ENCODE measurements around the gene APOA4. TPM values are rescaled to one million over a fixed set of nuclear protein-coding genes. Genes with fewer than 3 reads are reported as not detected.
A peak's percentile ranks its signal among the peaks of the same experiment; 100 is the strongest.

The APOA4 gene
- total and polyA plus RNA-seq, 2 of the 13 experiments (the other 11 are each of a cell fraction or from before 2014, with no cell fraction given): 3.8 to 7.2 TPM

- H3K4me2 ChIP-seq (ENCODE audit: low read depth, low read length): peak overlapping the region; percentile 79
- no peak for TF ChIP-seq GABPA (IDR thresholded peaks at IDR 0.05; ENCODE audit: low read depth, low read length)
- TF ChIP-seq GABPA (CRISPR knock-in tag; IDR thresholded peaks at IDR 0.05; ENCODE audit: low read depth): no peak
- no peak for TF ChIP-seq PLRG1 (conservative IDR thresholded peaks at IDR 0.05)
- TF ChIP-seq ZNF570 (CRISPR knock-in tag; IDR thresholded peaks at IDR 0.05; ENCODE audit: borderline replicate concordance): no peak
- TF ChIP-seq XRCC5 (optimal IDR thresholded peaks at IDR 0.05; ENCODE audit: low read length): peak; percentile 78
- no peak for TF ChIP-seq ZNF83 (CRISPR knock-in tag; IDR thresholded peaks at IDR 0.05; ENCODE audit: borderline replicate concordance)
- peak; percentile 72 for TF ChIP-seq UBTF (CRISPR knock-in tag; IDR thresholded peaks at IDR 0.05)
- peak; percentile 61 for TF ChIP-seq IKZF4 (CRISPR knock-in tag; IDR thresholded peaks at IDR 0.05; ENCODE audit: borderline replicate concordance, low read depth, not compliant biosample characterization)
- TF ChIP-seq SMAD1 (CRISPR knock-in tag; IDR thresholded peaks at IDR 0.05; ENCODE audit: borderline replicate concordance, low read depth): no peak
- no peak for TF ChIP-seq ZNF530 (CRISPR knock-in tag; IDR thresholded peaks at IDR 0.05; ENCODE audit: low read depth)
- peak; percentile 95 for TF ChIP-seq HMGXB3 (CRISPR knock-in tag; IDR thresholded peaks at IDR 0.05; ENCODE audit: borderline replicate concordance)
- TF ChIP-seq EZH2 (conservative IDR thresholded peaks at IDR 0.05; ENCODE audit: low read depth, low read length): no peak
- peak; percentile 90 for TF ChIP-seq KLF11 (CRISPR knock-in tag; IDR thresholded peaks at IDR 0.05)
- TF ChIP-seq MED13 (CRISPR knock-in tag; IDR thresholded peaks at IDR 0.05): peak; percentile 91; the same call in 1 of the 2 replicates
- TF ChIP-seq PITX1 (CRISPR knock-in tag; IDR thresholded peaks at IDR 0.05): peak; percentile 70; the same call in 1 of the 2 replicates
- no peak for TF ChIP-seq MAX (IDR thresholded peaks at IDR 0.05)
- no peak for TF ChIP-seq RAD51 (IDR thresholded peaks at IDR 0.05; ENCODE audit: borderline replicate concordance)
These were observed 9.5 kb upstream of the APOA4 start for GRCh38 chr11:116832350-116833290.

More at GRCh38 chr11:116832350-116833290, 9.5 kb upstream of the APOA4 start:
- ATAC-seq (peak; percentile 13), FAIRE-seq (peak; percentile 89), DNase-seq (ENCODE audit: low spot score) (peak; percentile 93)
- Histone ChIP-seq H3K4me3 (replicated peaks in 1 of 3; ENCODE audit: insufficient read depth in 1 of 3, low read depth in 2 of 3, low read length in 3 of 3) (peak overlapping the region in 1 of 3 experiments; percentile 62; a peak in 2 of 6 replicates), H3K79me2 (ENCODE audit: insufficient read depth, low read length) (peaks cover 52% of the 10 kb centered on the region), H3K9ac (ENCODE audit: insufficient read depth, low read depth, low read length) (peak overlapping the region; percentile 57), H3K9me3 (ENCODE audit: low read length) (no peaks in the 10 kb centered on the region), H3K27me3 (ENCODE audit: control insufficient read depth in 1 of 2, insufficient read depth in 2 of 2, low read length in 2 of 2) (no peaks in the 10 kb centered on the region), H3K27ac (ENCODE audit: extremely low read length, insufficient read depth, low read length) (peak overlapping the region; percentile 99), H4K20me1 (ENCODE audit: insufficient read depth, low read length) (peaks cover 9% of the 10 kb centered on the region; the same call in 1 of the 2 replicates), H3K4me1 (ENCODE audit: insufficient read depth, low read length) (peaks cover 86% of the 10 kb centered on the region), H3K36me3 (replicated peaks in 1 of 2; ENCODE audit: control insufficient read depth in 1 of 2, insufficient read depth in 2 of 2, low read length in 2 of 2) (no peaks in the 10 kb centered on the region; a peak in 2 of 5 replicates), H2AFZ (ENCODE audit: low read length) (no peak overlapping the region)
- intact Hi-C loops (cut with micrococcal nuclease; ENCODE audit: unreplicated experiment): no loop called here
- CTCF ChIA-PET (ENCODE audit: low intra/inter-chr PET ratio, low total read pairs): interaction anchor here (1.1 kb wide), 2 partner anchors 41 to 42 kb away, joined by 3 read pairs; partner anchors contain the start of gene APOA5
- BruUV-seq (replicated peaks): no TSS peak
- POLR2A ChIA-PET: interaction anchor here (0.6 to 18.4 kb wide), 15 partner anchors 6 to 312 kb away, joined by 3 to 1365 read pairs (median 9); partner anchors contain the start of genes APOA4, APOA5, APOC3 and BUD13
- WGBS (ENCODE audit: low lambda C conversion rate): 75% methylated on average over 6 of the region's 13 CpGs
- in situ Hi-C loops (cut with HindIII; ENCODE audit: extremely low pct_ligation_motif_present, low pct_unique_long_range_greater_than_20kb): no loop called here

All from HepG2 (cell line).